GM23338 (cell line): ENCODE data around the gene DCANP1. TPM values are rescaled to one million over a fixed set of nuclear protein-coding genes. Genes with fewer than 3 reads are reported as not detected.

Experiments used
- ATAC-seq: fragments of 200-7000 bp; cut with Tn5 transposase; 3 replicates; pipeline ENCODE4 v1.9.1; 2020
- DNase-seq: peaks from one replicate; pipeline ENCODE4 v3.0.0-alpha.2; 2015; ENCODE audit warnings: low spot score
- H2AFZ ChIP-seq: fragments of 200-600 bp; sonication (generic); 2 replicates; pipeline ENCODE4 v1.8.0; 2016; ENCODE audit warnings: antibody characterized with exemption, mild to moderate bottlenecking, moderate library complexity
- H3F3A ChIP-seq: fragments of 200-600 bp; sonication (generic); replicated peaks from 2 replicates; pipeline ENCODE4 v1.8.0; 2017; ENCODE audit warnings: antibody characterized with exemption, mixed run types, low read depth
- H3K27ac ChIP-seq: fragments of 200-600 bp; sonication (generic); 2 replicates; pipeline ENCODE4 v1.6.1; 2016; ENCODE audit warnings: low read depth
- H3K27me3 ChIP-seq: fragments of 200-600 bp; sonication (generic); 2 replicates; pipeline ENCODE4 v1.8.0; 2016; ENCODE audit warnings: mild to moderate bottlenecking, mixed run types, moderate library complexity; ENCODE audit not compliant: insufficient read depth
- H3K36me3 ChIP-seq: fragments of 200-600 bp; sonication (generic); 2 replicates; pipeline ENCODE4 v1.8.0; 2016; ENCODE audit warnings: mild to moderate bottlenecking; ENCODE audit not compliant: insufficient read depth
- H3K4me1 ChIP-seq: fragments of 200-600 bp; sonication (generic); 2 replicates; pipeline ENCODE4 v1.8.0; 2016; ENCODE audit warnings: mild to moderate bottlenecking, moderate library complexity; ENCODE audit not compliant: insufficient read depth
- H3K4me2 ChIP-seq: fragments of 200-600 bp; sonication (generic); 2 replicates; pipeline ENCODE4 v1.7.1; 2017; ENCODE audit warnings: mixed run types
- H3K4me3 ChIP-seq: fragments of 200-600 bp; sonication (generic); 2 replicates; pipeline ENCODE4 v1.6.1; 2016; ENCODE audit warnings: mixed run types
- H3K79me2 ChIP-seq: fragments of 200-600 bp; sonication (generic); replicated peaks from 2 replicates; pipeline ENCODE4 v1.8.0; 2017; ENCODE audit warnings: mild to moderate bottlenecking; ENCODE audit not compliant: insufficient read depth
- H3K9me2 ChIP-seq: fragments of 200-600 bp; sonication (generic); 2 replicates; pipeline ENCODE4 v1.8.0; 2017; ENCODE audit not compliant: insufficient read depth
- H4K20me1 ChIP-seq: fragments of 200-600 bp; sonication (generic); replicated peaks from 2 replicates; pipeline ENCODE4 v1.8.0; 2017; ENCODE audit warnings: mild to moderate bottlenecking; ENCODE audit not compliant: insufficient read depth
- H3K27ac Mint-ChIP-seq: 2 replicates; pipeline ENCODE4 v1.8.0; 2020; ENCODE audit warnings: inconsistent platforms, mild to moderate bottlenecking, moderate library complexity, mixed read lengths
- H3K27me3 Mint-ChIP-seq: 3 replicates; pipeline ENCODE4 v1.8.0; 2022; ENCODE audit warnings: low read depth, mild to moderate bottlenecking, moderate library complexity, mixed read lengths, inconsistent platforms; ENCODE audit not compliant: insufficient read depth, poor library complexity
- H3K36me3 Mint-ChIP-seq: 3 replicates; pipeline ENCODE4 v1.8.0; 2021; ENCODE audit warnings: low read depth, mild to moderate bottlenecking, inconsistent platforms, moderate library complexity, mixed read lengths
- H3K4me1 Mint-ChIP-seq: 3 replicates; pipeline ENCODE4 v1.8.0; 2020; ENCODE audit warnings: mild to moderate bottlenecking, inconsistent platforms, mixed read lengths
- H3K4me3 Mint-ChIP-seq: 3 replicates; pipeline ENCODE4 v1.8.0; 2021; ENCODE audit warnings: moderate library complexity, mild to moderate bottlenecking, inconsistent platforms, mixed read lengths
- H3K9me3 Mint-ChIP-seq: 3 replicates; pipeline ENCODE4 v1.8.0; 2020; ENCODE audit warnings: moderate library complexity, mild to moderate bottlenecking, inconsistent platforms, mixed read lengths
- CREB1 ChIP-seq: fragments of 250-450 bp; sonication (Bioruptor Pico); IDR thresholded peaks from 2 replicates; pipeline ENCODE4 v1.5.0; 2020; ENCODE audit warnings: low read depth, mild to moderate bottlenecking, moderate library complexity
- ETS1 ChIP-seq: IDR thresholded peaks from 2 replicates; pipeline ENCODE4 v1.6.1; 2016; ENCODE audit warnings: antibody characterized with exemption
- EZH2 ChIP-seq: fragments of 200-600 bp; sonication (generic); IDR thresholded peaks from one replicate; pipeline ENCODE4 v1.8.0; 2017; ENCODE audit warnings: antibody characterized with exemption, mild to moderate bottlenecking, low read depth; ENCODE audit not compliant: unreplicated experiment
- EZH2phosphoT487 ChIP-seq: fragments of 200-600 bp; sonication (generic); IDR thresholded peaks from one replicate; pipeline ENCODE4 v1.8.1; 2018; ENCODE audit warnings: antibody characterized with exemption; ENCODE audit not compliant: unreplicated experiment
- NANOG ChIP-seq: IDR thresholded peaks from 2 replicates; pipeline ENCODE4 v1.6.1; 2016; ENCODE audit warnings: antibody characterized with exemption, borderline replicate concordance
- POLR2AphosphoS5 ChIP-seq: IDR thresholded peaks from 2 replicates; pipeline ENCODE4 v1.6.1; 2016; ENCODE audit warnings: antibody characterized with exemption, low read depth
- STAT1 ChIP-seq: IDR thresholded peaks from one replicate; pipeline ENCODE4 v1.6.1; 2016; ENCODE audit warnings: antibody characterized with exemption; ENCODE audit not compliant: unreplicated experiment
- ZNF114 ChIP-seq: fragments of 250-450 bp; sonication (Bioruptor Pico); IDR thresholded peaks from 2 replicates; pipeline ENCODE4 v1.5.0; 2020; ENCODE audit warnings: mild to moderate bottlenecking, moderate library complexity
- ZNF331 ChIP-seq: fragments of 250-450 bp; sonication (Bioruptor Pico); IDR thresholded peaks from 2 replicates; pipeline ENCODE4 v1.5.0; 2020; ENCODE audit warnings: low read depth, mild to moderate bottlenecking, moderate library complexity
- ZNF462 ChIP-seq: fragments of 250-450 bp; sonication (Bioruptor Pico); IDR thresholded peaks from 2 replicates; pipeline ENCODE4 v1.5.0; 2020; ENCODE audit warnings: mild to moderate bottlenecking, moderate library complexity
- polyA plus RNA-seq: library from polyadenylated mRNA; unstranded; fragments of >200 nt; fragmentation: Nextera tagmentation; extraction: Ambion mirVana; gene quantifications from 2 replicates; pipeline ENCODE4 v1.2.1, GENCODE V29; 2016
- total RNA-seq: library from RNA; depleted of rRNA; stranded (reverse); fragments of >200 nt; shearing (Covaris generic); gene quantifications from 2 replicates; pipeline ENCODE4 v1.2.3, GENCODE V29; 2014
- TF ChIP-seq, protein P1 (sequence below), 2 experiments: fragments of 200-600 bp in 1 of 2; sonication (generic) in 1 of 2; conservative IDR thresholded peaks; 2 replicates each; pipeline versions ENCODE4 v1.5.1 to v1.6.1; 2016 to 2017; ENCODE audit warnings: antibody characterized with exemption in 2 of 2, low read depth in 2 of 2, mild to moderate bottlenecking in 2 of 2, moderate library complexity in 1 of 2

Gene DCANP1
- total and polyA plus RNA-seq, 2 experiments from 2014 or later = not detected

GRCh38 chr5:135462304-135462703, 15.2 kb upstream of the DCANP1 start:
- no peak overlapping the region for H3K27ac Mint-ChIP-seq
- H4K20me1 ChIP-seq = no peaks in the 10 kb centered on the region
- no peak overlapping the region for H3K27ac ChIP-seq
- H2AFZ ChIP-seq = no peak overlapping the region
- H3K27me3 Mint-ChIP-seq = peaks cover 63% of the 10 kb centered on the region
- no peaks in the 10 kb centered on the region for H3K36me3 Mint-ChIP-seq
- H3K4me3 Mint-ChIP-seq = no peak overlapping the region
- H3K9me2 ChIP-seq = no peaks in the 10 kb centered on the region
- no peaks in the 10 kb centered on the region for H3K79me2 ChIP-seq
- no peak overlapping the region for H3K4me3 ChIP-seq
- peak; percentile 25 for ATAC-seq
- no peak overlapping the region for H3K4me2 ChIP-seq
- H3K9me3 Mint-ChIP-seq = no peaks in the 10 kb centered on the region
- TF ChIP-seq, protein P1, sequence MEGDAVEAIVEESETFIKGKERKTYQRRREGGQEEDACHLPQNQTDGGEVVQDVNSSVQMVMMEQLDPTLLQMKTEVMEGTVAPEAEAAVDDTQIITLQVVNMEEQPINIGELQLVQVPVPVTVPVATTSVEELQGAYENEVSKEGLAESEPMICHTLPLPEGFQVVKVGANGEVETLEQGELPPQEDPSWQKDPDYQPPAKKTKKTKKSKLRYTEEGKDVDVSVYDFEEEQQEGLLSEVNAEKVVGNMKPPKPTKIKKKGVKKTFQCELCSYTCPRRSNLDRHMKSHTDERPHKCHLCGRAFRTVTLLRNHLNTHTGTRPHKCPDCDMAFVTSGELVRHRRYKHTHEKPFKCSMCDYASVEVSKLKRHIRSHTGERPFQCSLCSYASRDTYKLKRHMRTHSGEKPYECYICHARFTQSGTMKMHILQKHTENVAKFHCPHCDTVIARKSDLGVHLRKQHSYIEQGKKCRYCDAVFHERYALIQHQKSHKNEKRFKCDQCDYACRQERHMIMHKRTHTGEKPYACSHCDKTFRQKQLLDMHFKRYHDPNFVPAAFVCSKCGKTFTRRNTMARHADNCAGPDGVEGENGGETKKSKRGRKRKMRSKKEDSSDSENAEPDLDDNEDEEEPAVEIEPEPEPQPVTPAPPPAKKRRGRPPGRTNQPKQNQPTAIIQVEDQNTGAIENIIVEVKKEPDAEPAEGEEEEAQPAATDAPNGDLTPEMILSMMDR (conservative IDR thresholded peaks at IDR 0.05; ENCODE audit: low read depth in 2 of 2) = peak; percentile 81 to 89
- no peak for TF ChIP-seq ZNF331 (CRISPR knock-in tag)
- peak; percentile 97 for DNase-seq
- no peaks in the 10 kb centered on the region for H3K36me3 ChIP-seq
- peaks cover 6% of the 10 kb centered on the region; the same call in 1 of the 2 replicates for H3K4me1 ChIP-seq
- H3K4me1 Mint-ChIP-seq = peaks cover 14% of the 10 kb centered on the region
- no peaks in the 10 kb centered on the region for H3F3A ChIP-seq
- H3K27me3 ChIP-seq = peaks cover 61% of the 10 kb centered on the region

- peaks cover 56% of the 10 kb centered on the region for H3K27me3 Mint-ChIP-seq
- H3K9me3 Mint-ChIP-seq = no peaks in the 10 kb centered on the region
- Histone ChIP-seq H3K4me3 (no peak overlapping the region), H3K27me3 (peaks cover 58% of the 10 kb centered on the region), H3K4me2 (no peak overlapping the region), H4K20me1 (no peaks in the 10 kb centered on the region), H3K9me2 (no peaks in the 10 kb centered on the region), H3F3A (no peaks in the 10 kb centered on the region), H2AFZ (no peak overlapping the region), H3K79me2 (no peaks in the 10 kb centered on the region), H3K36me3 (no peaks in the 10 kb centered on the region), H3K27ac (no peak overlapping the region), H3K4me1 (no peaks in the 10 kb centered on the region; the same call in 1 of the 2 replicates)
- ATAC-seq = no peak
- H3K27ac Mint-ChIP-seq = no peak overlapping the region
- no peak overlapping the region for H3K4me3 Mint-ChIP-seq
- no peaks in the 10 kb centered on the region for H3K36me3 Mint-ChIP-seq
- peaks cover 10% of the 10 kb centered on the region for H3K4me1 Mint-ChIP-seq
- DNase-seq = no peak
- TF ChIP-seq EZH2phosphoT487 (no peak), ETS1 (no peak), POLR2AphosphoS5 (no peak), NANOG (no peak), STAT1 (no peak), CREB1 (CRISPR knock-in tag) (no peak), ZNF114 (CRISPR knock-in tag) (no peak), EZH2 (no peak), ZNF462 (CRISPR knock-in tag) (no peak)
Measured at GRCh38 chr5:135461481-135462151, 14.5 kb upstream of the DCANP1 start.
